ENCODE results near the gene FAM174C. TPM values are rescaled to one million over a fixed set of nuclear protein-coding genes. Genes with fewer than 3 reads are reported as not detected.

The FAM174C gene
- total RNA-seq, 1 experiment from 2014 or later = 59.4 TPM

GRCh38 chr19:1248139-1248785 is 27.1 kb upstream of the FAM174C start, which contains the start of gene MIDN (continued):
- TF ChIP-seq PREB (CRISPR knock-in tag; IDR thresholded peaks at IDR 0.05; ENCODE audit: borderline replicate concordance) (no peak), SOX15 (CRISPR knock-in tag; IDR thresholded peaks at IDR 0.05) (no peak), USF1 (CRISPR knock-in tag; IDR thresholded peaks at IDR 0.05) (no peak), MXD4 (CRISPR knock-in tag; IDR thresholded peaks at IDR 0.05; ENCODE audit: borderline replicate concordance) (no peak), ELF4 (CRISPR knock-in tag; IDR thresholded peaks at IDR 0.05; ENCODE audit: low read depth) (no peak), NFYB (CRISPR knock-in tag; conservative IDR thresholded peaks at IDR 0.05; ENCODE audit: low read depth) (no peak), ZNF416 (CRISPR knock-in tag; IDR thresholded peaks at IDR 0.05) (no peak), ZBTB43 (CRISPR knock-in tag; IDR thresholded peaks at IDR 0.05) (peak; percentile 2; the same call in 1 of the 2 replicates), TEAD4 (CRISPR knock-in tag; IDR thresholded peaks at IDR 0.05) (no peak), ZNF281 (CRISPR knock-in tag; IDR thresholded peaks at IDR 0.05) (no peak), ZNF232 (CRISPR knock-in tag; IDR thresholded peaks at IDR 0.05) (no peak), SP1 (CRISPR knock-in tag; conservative IDR thresholded peaks at IDR 0.05) (peak; percentile 73), ZNF423 (CRISPR knock-in tag; IDR thresholded peaks at IDR 0.05) (no peak), CBFB (CRISPR knock-in tag; IDR thresholded peaks at IDR 0.05; ENCODE audit: low read depth) (no peak), NR1H2 (CRISPR knock-in tag; IDR thresholded peaks at IDR 0.05) (no peak), ZNF425 (CRISPR knock-in tag; conservative IDR thresholded peaks at IDR 0.05) (no peak), FOXJ3 (CRISPR knock-in tag; IDR thresholded peaks at IDR 0.05; ENCODE audit: borderline replicate concordance) (no peak), ZNF138 (CRISPR knock-in tag; conservative IDR thresholded peaks at IDR 0.05) (no peak), AR (CRISPR knock-in tag; IDR thresholded peaks at IDR 0.05) (no peak), OVOL2 (CRISPR knock-in tag; IDR thresholded peaks at IDR 0.05; ENCODE audit: borderline replicate concordance) (no peak)

Measured in WTC11 (cell line).